Omental fat pad (tissue), 4 donors: ENCODE data around the gene LIMA1. TPM values are rescaled to one million over a fixed set of nuclear protein-coding genes. Genes with fewer than 3 reads are reported as not detected.

Experiments used
- ATAC-seq: fragments of 150-250 bp; one replicate; pipeline ENCODE4 v1.9.1; 2016; ENCODE audit warnings: mild to moderate bottlenecking, moderate library complexity; ENCODE audit not compliant: low FRiP score
- DNase-seq: peaks from one replicate; pipeline ENCODE4 v3.0.0-alpha.2; 2019; ENCODE audit warnings: low spot score
- CTCF ChIP-seq, 3 donors: fragments of 450-650 bp; IDR thresholded peaks; one replicate each; pipeline ENCODE4 v1.5.1; 2016 to 2017; ENCODE audit warnings: antibody characterized with exemption in 3 of 3, mild to moderate bottlenecking in 3 of 3, moderate library complexity in 2 of 3
- total RNA-seq, 4 donors: library from RNA; depleted of rRNA; stranded (reverse); fragments of >200 nt; gene quantifications; one replicate each; pipeline ENCODE4 v1.1.0, GENCODE V29; 2016

Gene LIMA1
- total RNA-seq, 4 donors from 2014 or later, result 129 to 319 (median 176) TPM

DNA sequence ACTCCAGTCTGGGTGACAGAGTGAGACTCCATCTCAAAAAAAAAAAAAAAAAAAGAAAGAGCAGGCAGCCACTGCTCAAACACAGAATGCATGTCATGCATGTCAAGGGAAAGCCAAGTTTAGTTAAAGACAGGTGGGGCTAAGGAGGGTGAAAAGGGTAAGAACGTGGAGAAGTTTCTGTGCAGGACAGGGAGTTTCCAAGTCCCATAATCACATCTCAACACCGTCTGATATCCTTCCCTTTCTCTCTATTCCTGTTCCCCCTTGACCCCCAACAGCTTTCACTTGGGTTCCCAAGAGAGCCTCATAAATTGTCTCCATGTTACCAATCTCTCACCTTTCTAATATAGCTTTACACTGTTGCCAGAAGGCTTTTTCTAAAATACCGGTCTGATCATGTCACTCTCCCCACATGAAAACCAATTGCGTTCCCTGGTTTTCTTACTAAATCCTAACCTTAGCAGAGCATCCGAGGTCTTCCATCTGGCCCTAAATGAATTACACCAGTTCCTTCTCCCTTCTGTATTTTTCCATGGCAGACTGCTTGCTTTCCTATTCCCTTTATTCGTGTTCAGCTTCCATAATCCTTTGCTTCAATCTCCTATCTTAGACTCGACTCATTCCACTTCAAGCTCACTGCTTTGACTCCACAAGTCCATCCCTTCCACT, 37.0 kb downstream of the LIMA1 start:
- ATAC-seq (no peak), DNase-seq (no peak)
- TF ChIP-seq CTCF (IDR thresholded peaks at IDR 0.05), result no peak

- TF ChIP-seq CTCF (IDR thresholded peaks at IDR 0.05), result no peak
- ATAC-seq (no peak), DNase-seq (no peak)
Measured at GRCh38 chr12:50243507-50243906, 39.8 kb downstream of the LIMA1 start.

DNA sequence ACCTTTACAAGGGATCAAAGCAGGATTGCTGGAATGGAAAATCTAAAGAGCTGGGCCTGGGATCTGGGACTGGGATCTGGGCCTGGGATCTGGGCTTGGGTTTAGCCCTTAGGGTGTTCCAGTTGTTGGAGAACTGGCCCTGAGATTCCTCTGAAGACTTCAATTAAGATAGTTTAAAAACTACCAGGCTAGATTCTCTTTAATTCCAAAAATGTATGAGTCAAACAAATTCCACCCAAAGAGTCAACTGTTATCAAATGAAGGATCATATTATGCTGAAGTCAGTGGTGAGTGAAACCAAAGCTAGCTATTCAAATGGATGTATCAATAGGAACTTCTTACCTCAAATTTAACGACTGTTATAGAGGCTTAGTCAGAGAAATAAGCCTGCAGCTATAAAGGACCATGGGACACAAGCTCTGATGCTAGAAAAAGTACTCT, 40.5 kb downstream of the LIMA1 start:
- ATAC-seq (no peak), DNase-seq (no peak)
- no peak for TF ChIP-seq CTCF (IDR thresholded peaks at IDR 0.05)

- ATAC-seq (no peak), DNase-seq (no peak)
- TF ChIP-seq CTCF (IDR thresholded peaks at IDR 0.05), result no peak
Measured at GRCh38 chr12:50241178-50241577, 42.1 kb downstream of the LIMA1 start.

DNA sequence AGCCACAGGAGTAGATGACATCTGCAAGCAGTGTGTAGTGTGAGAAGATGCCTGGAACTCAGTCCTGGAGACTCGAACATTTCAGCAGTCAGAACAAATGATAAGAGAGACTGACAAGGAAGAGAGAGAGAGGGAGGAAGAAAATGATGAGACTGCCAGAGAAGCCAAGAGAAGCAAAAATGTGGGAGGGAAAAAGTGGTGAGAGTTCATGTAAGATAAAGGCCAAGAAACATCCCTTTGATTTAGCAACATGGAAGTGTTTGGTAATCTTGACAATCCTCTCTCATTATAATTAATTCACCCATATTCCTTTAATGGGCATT, 42.6 kb downstream of the LIMA1 start:
- peak; percentile 55 for ATAC-seq
- DNase-seq, result no peak
- no peak for TF ChIP-seq CTCF (IDR thresholded peaks at IDR 0.05)

- DNase-seq, result no peak
- no peak for TF ChIP-seq CTCF (IDR thresholded peaks at IDR 0.05)
- ATAC-seq, result no peak
Measured at GRCh38 chr12:50240096-50240791, 43.1 kb downstream of the LIMA1 start.

DNA sequence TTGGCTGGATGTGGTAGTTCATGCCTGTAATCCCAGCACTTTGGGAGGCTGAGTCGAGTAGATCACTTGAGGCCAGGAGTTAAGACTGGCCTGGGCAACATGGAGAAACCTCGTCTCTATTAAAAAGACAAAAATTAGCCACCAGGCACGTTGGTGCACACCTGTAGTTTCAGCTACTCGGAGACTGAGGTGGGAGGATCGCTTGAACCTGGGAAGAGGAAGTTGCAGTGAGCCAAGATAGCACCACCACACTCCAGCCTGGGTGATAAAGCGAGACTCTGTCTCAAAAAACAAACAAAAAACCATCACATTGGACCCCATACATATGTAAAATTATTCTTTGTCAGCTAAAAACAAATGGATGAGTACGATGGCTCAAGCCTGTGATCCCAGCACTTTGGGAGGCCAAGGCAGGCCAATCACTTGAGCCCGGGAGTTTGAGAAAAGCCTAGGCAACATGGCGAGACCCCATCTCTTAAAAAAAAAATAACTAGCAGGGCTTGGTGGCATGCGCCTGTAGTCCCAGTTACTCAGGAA, 43.9 kb downstream of the LIMA1 start:
- DNase-seq, result no peak
- ATAC-seq, result no peak
- TF ChIP-seq CTCF (IDR thresholded peaks at IDR 0.05), result no peak
